HL-60 (cell line): ENCODE results near the gene CA4.

Source experiments
- DNase-seq, 2 experiments: peaks; one replicate each; pipeline ENCODE4 v3.0.0-alpha.2; 2010 to 2020; ENCODE audit warnings: low read depth in 1 of 2, low spot score in 1 of 2
- H3K27ac ChIP-seq: fragments of 250-450 bp; sonication (Bioruptor Pico); replicated peaks from 2 replicates; pipeline ENCODE4 v1.5.1; 2020; ENCODE audit warnings: mild to moderate bottlenecking, moderate library complexity
- H3K27me3 ChIP-seq: fragments of 250-450 bp; sonication (Bioruptor Pico); 2 replicates; pipeline ENCODE4 v1.5.1; 2021; ENCODE audit warnings: mild to moderate bottlenecking, moderate library complexity; ENCODE audit not compliant: insufficient read depth, poor library complexity, severe bottlenecking
- H3K4me3 ChIP-seq: replicated peaks from 2 replicates; pipeline ENCODE4 v1.5.1; 2011; ENCODE audit warnings: mild to moderate bottlenecking, control low read depth, low read length; ENCODE audit not compliant: insufficient read depth
- GABPA ChIP-seq: IDR thresholded peaks from 2 replicates; pipeline ENCODE4 v1.6.1; 2012; ENCODE audit warnings: low read depth
- POLR2AphosphoS5 ChIP-seq: IDR thresholded peaks from 2 replicates; pipeline ENCODE4 v1.6.1; 2012; ENCODE audit warnings: low read depth
- SPI1 ChIP-seq: IDR thresholded peaks from 2 replicates; pipeline ENCODE4 v1.6.1; 2012; ENCODE audit warnings: low read depth, mild to moderate bottlenecking, borderline replicate concordance
- TF ChIP-seq, protein P1 (sequence below): IDR thresholded peaks from 2 replicates; pipeline ENCODE4 v1.6.1; 2012; ENCODE audit warnings: low read depth; ENCODE audit not compliant: insufficient replicate concordance
- TF ChIP-seq, protein P2 (sequence below): IDR thresholded peaks from one replicate; pipeline ENCODE4 v1.5.1; 2011; ENCODE audit warnings: low read length, control low read depth, inconsistent platforms; ENCODE audit not compliant: insufficient read depth

CA4 gene

DNA sequence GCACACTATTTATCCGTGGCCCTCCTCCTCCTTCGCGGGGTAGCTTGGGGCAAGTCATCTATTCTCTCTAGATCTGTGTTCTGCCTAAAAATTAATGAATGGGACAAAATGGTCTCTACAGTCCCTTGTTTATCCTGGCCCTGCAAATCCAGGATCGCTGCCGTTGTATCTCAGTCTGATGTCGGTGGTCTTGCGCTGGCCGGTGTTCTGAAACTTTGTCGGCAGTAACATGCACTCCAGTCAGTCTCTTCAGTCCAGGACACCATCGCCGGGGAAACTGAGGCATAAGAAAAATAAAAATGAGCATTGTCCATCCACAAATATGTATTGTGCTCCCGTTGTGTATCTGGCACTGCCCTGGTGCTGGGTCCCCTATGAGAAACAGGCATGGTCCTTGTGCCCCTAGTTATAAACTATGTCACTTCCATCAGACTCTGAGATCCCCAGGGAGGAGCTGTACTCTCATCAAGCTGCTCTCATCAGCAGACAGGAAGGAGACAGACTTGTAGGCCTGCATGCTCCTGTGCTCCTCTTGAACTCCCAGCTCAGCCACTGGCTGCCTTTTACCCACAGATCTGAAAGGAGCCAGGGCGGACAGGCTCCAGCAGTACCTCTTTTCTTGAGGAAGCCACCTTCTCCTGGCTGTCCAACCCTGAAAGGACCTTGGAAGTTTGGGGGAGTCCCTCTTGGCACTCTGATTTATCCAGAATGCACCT, 13.7 kb upstream of the CA4 start:
- TF ChIP-seq, protein P1, sequence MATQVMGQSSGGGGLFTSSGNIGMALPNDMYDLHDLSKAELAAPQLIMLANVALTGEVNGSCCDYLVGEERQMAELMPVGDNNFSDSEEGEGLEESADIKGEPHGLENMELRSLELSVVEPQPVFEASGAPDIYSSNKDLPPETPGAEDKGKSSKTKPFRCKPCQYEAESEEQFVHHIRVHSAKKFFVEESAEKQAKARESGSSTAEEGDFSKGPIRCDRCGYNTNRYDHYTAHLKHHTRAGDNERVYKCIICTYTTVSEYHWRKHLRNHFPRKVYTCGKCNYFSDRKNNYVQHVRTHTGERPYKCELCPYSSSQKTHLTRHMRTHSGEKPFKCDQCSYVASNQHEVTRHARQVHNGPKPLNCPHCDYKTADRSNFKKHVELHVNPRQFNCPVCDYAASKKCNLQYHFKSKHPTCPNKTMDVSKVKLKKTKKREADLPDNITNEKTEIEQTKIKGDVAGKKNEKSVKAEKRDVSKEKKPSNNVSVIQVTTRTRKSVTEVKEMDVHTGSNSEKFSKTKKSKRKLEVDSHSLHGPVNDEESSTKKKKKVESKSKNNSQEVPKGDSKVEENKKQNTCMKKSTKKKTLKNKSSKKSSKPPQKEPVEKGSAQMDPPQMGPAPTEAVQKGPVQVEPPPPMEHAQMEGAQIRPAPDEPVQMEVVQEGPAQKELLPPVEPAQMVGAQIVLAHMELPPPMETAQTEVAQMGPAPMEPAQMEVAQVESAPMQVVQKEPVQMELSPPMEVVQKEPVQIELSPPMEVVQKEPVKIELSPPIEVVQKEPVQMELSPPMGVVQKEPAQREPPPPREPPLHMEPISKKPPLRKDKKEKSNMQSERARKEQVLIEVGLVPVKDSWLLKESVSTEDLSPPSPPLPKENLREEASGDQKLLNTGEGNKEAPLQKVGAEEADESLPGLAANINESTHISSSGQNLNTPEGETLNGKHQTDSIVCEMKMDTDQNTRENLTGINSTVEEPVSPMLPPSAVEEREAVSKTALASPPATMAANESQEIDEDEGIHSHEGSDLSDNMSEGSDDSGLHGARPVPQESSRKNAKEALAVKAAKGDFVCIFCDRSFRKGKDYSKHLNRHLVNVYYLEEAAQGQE, result no peak
- TF ChIP-seq SPI1, result no peak
- no peak for TF ChIP-seq POLR2AphosphoS5
- TF ChIP-seq, protein P2, sequence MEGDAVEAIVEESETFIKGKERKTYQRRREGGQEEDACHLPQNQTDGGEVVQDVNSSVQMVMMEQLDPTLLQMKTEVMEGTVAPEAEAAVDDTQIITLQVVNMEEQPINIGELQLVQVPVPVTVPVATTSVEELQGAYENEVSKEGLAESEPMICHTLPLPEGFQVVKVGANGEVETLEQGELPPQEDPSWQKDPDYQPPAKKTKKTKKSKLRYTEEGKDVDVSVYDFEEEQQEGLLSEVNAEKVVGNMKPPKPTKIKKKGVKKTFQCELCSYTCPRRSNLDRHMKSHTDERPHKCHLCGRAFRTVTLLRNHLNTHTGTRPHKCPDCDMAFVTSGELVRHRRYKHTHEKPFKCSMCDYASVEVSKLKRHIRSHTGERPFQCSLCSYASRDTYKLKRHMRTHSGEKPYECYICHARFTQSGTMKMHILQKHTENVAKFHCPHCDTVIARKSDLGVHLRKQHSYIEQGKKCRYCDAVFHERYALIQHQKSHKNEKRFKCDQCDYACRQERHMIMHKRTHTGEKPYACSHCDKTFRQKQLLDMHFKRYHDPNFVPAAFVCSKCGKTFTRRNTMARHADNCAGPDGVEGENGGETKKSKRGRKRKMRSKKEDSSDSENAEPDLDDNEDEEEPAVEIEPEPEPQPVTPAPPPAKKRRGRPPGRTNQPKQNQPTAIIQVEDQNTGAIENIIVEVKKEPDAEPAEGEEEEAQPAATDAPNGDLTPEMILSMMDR, result no peak
- no peak for TF ChIP-seq GABPA
- DNase-seq, result no peak
- Histone ChIP-seq H3K4me3 (no peak overlapping the region), H3K27ac (no peak overlapping the region), H3K27me3 (peaks cover 18% of the 10 kb centered on the region)

DNA sequence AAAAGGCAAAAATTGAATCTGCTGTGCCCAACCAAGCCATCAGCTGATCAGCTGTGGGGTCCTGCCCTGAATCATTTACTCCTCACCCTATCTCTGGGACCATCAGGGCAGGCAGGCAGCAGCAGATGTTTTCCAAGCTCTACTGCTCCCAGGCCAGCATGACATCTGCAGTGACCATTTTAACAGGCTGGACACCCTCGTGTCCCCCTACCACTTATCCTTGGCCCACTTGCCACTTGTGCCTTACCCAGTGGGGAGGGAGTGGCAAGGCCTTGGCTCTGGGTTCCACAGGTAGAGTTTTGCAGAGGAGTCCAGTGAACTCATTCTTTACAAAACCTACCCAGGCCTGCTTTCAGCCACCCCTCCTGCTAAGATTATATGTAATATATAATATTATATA, 12.0 kb upstream of the CA4 start:
- Histone ChIP-seq H3K4me3 (no peak overlapping the region), H3K27ac (no peak overlapping the region), H3K27me3 (peaks cover 19% of the 10 kb centered on the region)
- DNase-seq, result no peak
- TF ChIP-seq GABPA (no peak), SPI1 (no peak), POLR2AphosphoS5 (no peak)
- TF ChIP-seq, protein P2, result no peak
- TF ChIP-seq, protein P1, result no peak

DNA sequence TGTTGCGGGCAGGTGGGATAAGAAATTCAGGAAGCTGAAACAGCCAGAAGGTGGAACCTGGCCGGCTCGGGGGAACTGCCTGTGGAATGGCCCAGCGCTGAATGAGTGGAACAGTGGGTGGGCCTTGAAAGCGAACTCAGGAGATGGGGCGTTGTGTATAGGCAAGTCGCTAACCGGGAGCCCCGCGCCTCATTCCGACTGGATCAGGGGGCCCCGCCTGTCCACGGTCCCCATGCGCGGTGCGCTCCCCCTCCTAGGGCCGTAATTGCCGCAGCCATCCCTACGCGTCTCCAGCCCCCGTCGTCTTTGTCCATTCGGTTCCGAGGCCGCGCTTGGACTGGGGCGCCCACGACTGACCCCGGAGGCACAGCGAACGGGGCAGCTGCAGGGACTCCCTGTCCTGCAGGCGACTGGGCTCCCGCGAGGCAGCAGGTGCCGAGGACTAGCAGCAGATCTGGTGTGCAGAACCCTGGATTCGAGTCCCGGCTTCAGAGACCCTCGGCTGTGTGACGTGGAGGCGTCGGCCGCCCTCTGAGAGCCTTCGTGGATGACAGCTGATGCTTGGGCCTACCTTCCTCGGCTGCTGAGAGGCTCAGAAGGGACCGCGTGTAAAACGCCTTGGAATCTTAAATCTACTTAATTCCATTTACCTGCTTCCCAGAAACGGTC, 10.9 kb upstream of the CA4 start:
- DNase-seq, result no peak
- Histone ChIP-seq H3K27me3 (peaks cover 19% of the 10 kb centered on the region), H3K27ac (no peak overlapping the region), H3K4me3 (no peak overlapping the region)
- TF ChIP-seq, protein P1, result no peak
- TF ChIP-seq POLR2AphosphoS5 (no peak), GABPA (no peak), SPI1 (no peak)
- TF ChIP-seq, protein P2, result no peak
